K562 (cell line): ENCODE measurements around the gene NTN4. TPM values are rescaled to one million over a fixed set of nuclear protein-coding genes. Genes with fewer than 3 reads are reported as not detected.

ENCODE experiments used
- ATAC-seq: fragments of 200-7000 bp; cut with Tn5 transposase; 3 replicates; pipeline ENCODE4 v1.9.1; 2020; ENCODE audit warnings: moderate library complexity
- BruUV-seq: library from RNA; stranded (reverse); fragments of 400-500 nt; replicated peaks from 2 replicates; lab custom pipeline; 2021; lab: Mats Ljungman, UMichigan
- CTCF ChIA-PET: fragments of 300-600 bp; formaldehyde crosslinking; extraction: SDS; loops from one replicate; lab custom pipeline; 2021; ENCODE audit warnings: low intra/inter-chr PET ratio; lab: Yijun Ruan, JAX
- POLR2A ChIA-PET: fragments of 300-600, 350-650 bp; sonication (Branson Sonifier 250); formaldehyde crosslinking; extraction: SDS; loops from one replicate; lab custom pipeline; 2021; ENCODE audit warnings: antibody characterized with exemption, inconsistent platforms; lab: Yijun Ruan, JAX
- DNase-seq, 4 experiments: peaks; one replicate each; pipeline versions ENCODE4 v3.0.0 to v3.0.0-alpha.2; 2011 to 2018; ENCODE audit warnings: low spot score in 3 of 4, mixed read lengths in 3 of 4; ENCODE audit errors: extremely low read depth in 1 of 4
- FAIRE-seq: peaks from 2 replicates; lab custom pipeline; 2011; peaks lifted over from hg19 to GRCh38; lab: Jason Lieb, UNC
- H2AFZ ChIP-seq: 2 replicates; pipeline ENCODE4 v1.6.0; 2011; ENCODE audit warnings: low read depth, low read length, control low read depth, inconsistent platforms
- H3K27ac ChIP-seq: fragments of 200-600 bp; 3 replicates; pipeline ENCODE4 v1.8.0; 2011; ENCODE audit warnings: low read depth, mild to moderate bottlenecking, control low read depth, inconsistent platforms, low read length, moderate library complexity, mixed read lengths; ENCODE audit errors: extremely low read depth
- H3K27me3 ChIP-seq, 2 experiments: fragments of 300-600 bp in 1 of 2; 2 replicates in 1 of 2; 3 replicates in 1 of 2; pipeline versions ENCODE4 v1.6.0 to v1.8.0; 2011; ENCODE audit warnings: inconsistent platforms in 2 of 2, low read length in 2 of 2, mild to moderate bottlenecking in 1 of 2, mixed read lengths in 1 of 2, moderate library complexity in 1 of 2; ENCODE audit not compliant: control insufficient read depth in 2 of 2, insufficient read depth in 2 of 2
- H3K36me3 ChIP-seq: fragments of 300-600 bp; 3 replicates; pipeline ENCODE4 v1.8.0; 2011; ENCODE audit warnings: mild to moderate bottlenecking, low read length, inconsistent platforms; ENCODE audit not compliant: control insufficient read depth, insufficient read depth
- H3K4me1 ChIP-seq, 2 experiments: fragments of 200-600 bp in 1 of 2; replicated peaks in 1 of 2; 2 replicates in 1 of 2; 3 replicates in 1 of 2; pipeline versions ENCODE4 v1.5.1 to v1.8.0; 2011; ENCODE audit warnings: inconsistent platforms in 2 of 2, low read length in 2 of 2, mild to moderate bottlenecking in 1 of 2, mixed read lengths in 1 of 2, moderate library complexity in 1 of 2; ENCODE audit not compliant: control insufficient read depth in 2 of 2, insufficient read depth in 2 of 2
- H3K4me2 ChIP-seq: 2 replicates; pipeline ENCODE4 v1.6.1; 2011; ENCODE audit warnings: low read length, control low read depth, inconsistent platforms, mixed read lengths; ENCODE audit not compliant: insufficient read depth
- H3K4me3 ChIP-seq: fragments of 200-600 bp; sonication (generic), shearing (Covaris generic); 2 replicates; pipeline ENCODE4 v1.5.1; 2016; ENCODE audit warnings: control low read depth, inconsistent platforms
- H3K79me2 ChIP-seq: fragments of 200-600 bp; 3 replicates; pipeline ENCODE4 v1.8.0; 2011; ENCODE audit warnings: low read length, inconsistent platforms; ENCODE audit not compliant: control insufficient read depth, insufficient read depth
- H3K9ac ChIP-seq, 2 experiments: 2 replicates each; pipeline versions ENCODE4 v1.6.0 to v1.6.1; 2011; ENCODE audit warnings: low read depth in 2 of 2, low read length in 2 of 2, control low read depth in 1 of 2, inconsistent platforms in 1 of 2, mild to moderate bottlenecking in 1 of 2, mixed read lengths in 1 of 2; ENCODE audit not compliant: insufficient read depth in 1 of 2
- H3K9me1 ChIP-seq: one replicate; pipeline ENCODE4 v1.6.0; 2011; ENCODE audit warnings: inconsistent platforms, mild to moderate bottlenecking, low read length, moderate library complexity; ENCODE audit not compliant: control insufficient read depth, insufficient read depth
- H3K9me3 ChIP-seq: replicated peaks from 2 replicates; pipeline ENCODE4 v1.5.1; 2011; ENCODE audit warnings: low read depth, low read length, inconsistent platforms; ENCODE audit not compliant: control insufficient read depth, insufficient read depth
- H4K20me1 ChIP-seq: replicated peaks from 2 replicates; pipeline ENCODE4 v1.6.1; 2011; ENCODE audit warnings: low read length, inconsistent platforms, mixed read lengths; ENCODE audit not compliant: control insufficient read depth, insufficient read depth
- ATF1 ChIP-seq, 2 experiments: fragments of 450-650 bp in 1 of 2; IDR thresholded peaks; 2 replicates each; pipeline ENCODE4 v1.6.1; 2016; ENCODE audit warnings: missing compliant biosample characterization in 1 of 2, missing genetic modification characterization in 1 of 2
- CREB1 ChIP-seq, 2 experiments: sonication (generic) in 1 of 2; formaldehyde crosslinking in 1 of 2; IDR thresholded peaks; 2 replicates each; pipeline versions ENCODE4 v1.6.1 to v1.8.0; 2012 to 2022; ENCODE audit warnings: inconsistent platforms in 1 of 2, mild to moderate bottlenecking in 1 of 2, missing genetic modification reagents in 1 of 2, moderate library complexity in 1 of 2
- EZH2 ChIP-seq: IDR thresholded peaks from 2 replicates; pipeline ENCODE4 v1.6.1; 2012; ENCODE audit warnings: low read depth, mild to moderate bottlenecking, inconsistent platforms, low read length, borderline replicate concordance
- FOXM1 ChIP-seq, 2 experiments: fragments of 450-650 bp in 1 of 2; sonication (generic) in 1 of 2; formaldehyde crosslinking in 1 of 2; IDR thresholded peaks; 2 replicates each; pipeline versions ENCODE4 v1.6.1 to v1.9.0; 2017 to 2022; ENCODE audit warnings: low read depth in 2 of 2, mild to moderate bottlenecking in 2 of 2, missing genetic modification reagents in 1 of 2, moderate library complexity in 1 of 2
- GABPB1 ChIP-seq: sonication (generic); formaldehyde crosslinking; IDR thresholded peaks from 2 replicates; pipeline ENCODE4 v1.8.0; 2022; ENCODE audit warnings: mild to moderate bottlenecking, missing genetic modification reagents
- JUN ChIP-seq, 2 experiments: sonication (generic) in 1 of 2; formaldehyde crosslinking in 1 of 2; IDR thresholded peaks; 2 replicates each; pipeline versions ENCODE4 v1.6.1 to v1.8.0; 2012 to 2022; ENCODE audit warnings: borderline replicate concordance in 2 of 2, mild to moderate bottlenecking in 2 of 2, improper control_type of control experiment in 1 of 2, low read depth in 1 of 2, low read length in 1 of 2, missing genetic modification reagents in 1 of 2
- MTA3 ChIP-seq: fragments of 450-650 bp; formaldehyde crosslinking; IDR thresholded peaks from 2 replicates; pipeline ENCODE4 v1.6.1; 2017; ENCODE audit warnings: mild to moderate bottlenecking, borderline replicate concordance
- NONO ChIP-seq, 2 experiments: fragments of 200-400 bp in 1 of 2; fragments of 450-650 bp in 1 of 2; formaldehyde crosslinking in 1 of 2; IDR thresholded peaks; 2 replicates each; pipeline ENCODE4 v1.6.1; 2017; ENCODE audit warnings: low read depth in 2 of 2, mild to moderate bottlenecking in 2 of 2, moderate library complexity in 2 of 2, low read length in 1 of 2
- POU5F1 ChIP-seq: fragments of 150-350 bp; IDR thresholded peaks from 2 replicates; pipeline ENCODE4 v1.6.1; 2014; ENCODE audit warnings: borderline replicate concordance, low read length, low read depth, mild to moderate bottlenecking; ENCODE audit not compliant: partially characterized antibody
- RERE ChIP-seq: sonication (generic); formaldehyde crosslinking; IDR thresholded peaks from 2 replicates; pipeline ENCODE4 v1.8.0; 2023; ENCODE audit warnings: missing genetic modification reagents, mild to moderate bottlenecking, borderline replicate concordance
- SAP30 ChIP-seq: fragments of 200-600 bp; sonication (generic); IDR thresholded peaks from 2 replicates; pipeline ENCODE4 v1.6.1; 2012; ENCODE audit warnings: borderline replicate concordance, low read depth, mild to moderate bottlenecking, moderate library complexity, low read length, control low read depth, inconsistent platforms; ENCODE audit not compliant: insufficient read depth, poor library complexity, severe bottlenecking
- SRF ChIP-seq, 2 experiments: fragments of 250-450, 450-650 bp in 1 of 2; sonication (Bioruptor Pico) in 1 of 2; sonication (generic) in 1 of 2; formaldehyde crosslinking; IDR thresholded peaks; 2 replicates each; pipeline versions ENCODE4 v1.5.0 to v1.5.1; 2020 to 2022; ENCODE audit warnings: mild to moderate bottlenecking in 1 of 2, missing genetic modification reagents in 1 of 2
- TBL1XR1 ChIP-seq, 2 experiments: IDR thresholded peaks; 2 replicates each; pipeline ENCODE4 v1.6.1; 2012; ENCODE audit warnings: improper control_type of control experiment in 2 of 2, low read length in 2 of 2, mild to moderate bottlenecking in 1 of 2
- ZNF165 ChIP-seq: fragments of 250-450 bp; sonication (Bioruptor Pico); IDR thresholded peaks from 2 replicates; pipeline ENCODE4 v1.4.0; 2020; ENCODE audit warnings: borderline replicate concordance
- WGBS: fragments of 100-300 bp; shearing (Covaris generic); methylation state at CpG from one replicate; pipeline ENCODE4 v1.1.6; 2016; ENCODE audit warnings: low coverage, mixed read lengths; ENCODE audit not compliant: insufficient coverage; ENCODE audit errors: missing lambda C conversion rate; 5-methylcytosine and 5-hydroxymethylcytosine counted together
- in situ Hi-C: fragments of 300-500 bp; cut with MboI; formaldehyde crosslinking; loops from 4 replicates; pipeline ENCODE4 v1.15.0; 2018; ENCODE audit warnings: inconsistent platforms, mixed read lengths
- intact Hi-C: fragments of 100-400 bp; cut with micrococcal nuclease; formaldehyde crosslinking; loops from 2 replicates; pipeline ENCODE4 v1.14.2; 2022
- polyA plus RNA-seq, 8 experiments: library from polyadenylated mRNA; depleted of rRNA in 4 of 8; stranded (reverse) in 5 of 8; unstranded in 3 of 8; fragments of >200 nt; fragmentation: Nextera tagmentation in 2 of 8; fragmentation: Illumina TruSeq in 1 of 8; extraction: Ambion mirVana in 2 of 8; extraction: Trizol in 1 of 8; gene quantifications; 2 replicates each; pipeline versions ENCODE4 v1.2.1 to v1.2.3, GENCODE V29; 2011 to 2014; ENCODE audit warnings: inconsistent platforms in 1 of 8, missing spikeins in 1 of 8
- total RNA-seq, 7 experiments: library from RNA; depleted of rRNA in 6 of 7; stranded (reverse); fragments of >200 nt in 6 of 7; fragmentation: Illumina TruSeq in 2 of 7; extraction: Trizol in 2 of 7; gene quantifications; 2 replicates each; pipeline versions ENCODE4 v1.2.1 to v1.2.3, GENCODE V29; 2011 to 2021; ENCODE audit warnings: low replicate concordance in 1 of 7
- TF ChIP-seq, protein P1 (sequence below): sonication (generic); formaldehyde crosslinking; IDR thresholded peaks from 2 replicates; pipeline ENCODE4 v1.8.1; 2023; ENCODE audit warnings: mild to moderate bottlenecking, missing genetic modification reagents

The NTN4 gene
- total and polyA plus RNA-seq, 9 of the 15 experiments (the other 6 are each of a cell fraction or from before 2014, with no cell fraction given): 0.13 TPM; not detected in 8

DNA sequence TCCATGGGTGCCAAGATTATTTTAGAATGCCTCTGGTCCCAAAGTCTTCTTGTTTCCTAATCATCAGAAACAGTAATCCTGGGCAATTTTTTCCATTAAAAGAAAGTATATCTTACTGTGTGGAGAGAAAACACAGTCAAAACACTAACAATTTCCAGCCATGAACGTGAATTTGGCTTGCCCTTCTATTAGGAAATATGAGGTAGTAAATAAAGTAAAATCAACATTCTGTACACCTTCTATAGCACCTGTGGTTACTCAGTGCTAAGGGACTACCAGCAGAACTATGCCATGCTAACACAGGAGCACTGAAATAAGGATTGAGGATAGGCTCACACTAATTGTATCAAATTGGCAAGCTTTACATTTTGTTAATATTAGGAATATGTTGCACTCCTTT is 60.1 kb downstream of the NTN4 start:
- DNase-seq: no peak
- no peak for ATAC-seq
- no peak overlapping the region for H3K27ac ChIP-seq
- H3K9me3 ChIP-seq: no peaks in the 10 kb centered on the region
- no peak overlapping the region for H3K4me3 ChIP-seq
- ChIA-PET POLR2A (no interaction called here), CTCF (no interaction called here)
- H3K4me2 ChIP-seq: no peak overlapping the region
- WGBS: 0% methylated on average over 1 of the region's 1 CpG
- FAIRE-seq: no peak
- H3K27me3 ChIP-seq: no peaks in the 10 kb centered on the region
- intact Hi-C loops (no loop called here), in situ Hi-C loops (no loop called here)
- no peak overlapping the region for H2AFZ ChIP-seq
- no peak overlapping the region for H3K9ac ChIP-seq
- no peaks in the 10 kb centered on the region for H3K79me2 ChIP-seq
- H4K20me1 ChIP-seq: no peaks in the 10 kb centered on the region
- no peaks in the 10 kb centered on the region for H3K4me1 ChIP-seq
- BruUV-seq: no TSS peak
- no peaks in the 10 kb centered on the region for H3K36me3 ChIP-seq
- no peaks in the 10 kb centered on the region for H3K9me1 ChIP-seq
- TF ChIP-seq, protein P1, sequence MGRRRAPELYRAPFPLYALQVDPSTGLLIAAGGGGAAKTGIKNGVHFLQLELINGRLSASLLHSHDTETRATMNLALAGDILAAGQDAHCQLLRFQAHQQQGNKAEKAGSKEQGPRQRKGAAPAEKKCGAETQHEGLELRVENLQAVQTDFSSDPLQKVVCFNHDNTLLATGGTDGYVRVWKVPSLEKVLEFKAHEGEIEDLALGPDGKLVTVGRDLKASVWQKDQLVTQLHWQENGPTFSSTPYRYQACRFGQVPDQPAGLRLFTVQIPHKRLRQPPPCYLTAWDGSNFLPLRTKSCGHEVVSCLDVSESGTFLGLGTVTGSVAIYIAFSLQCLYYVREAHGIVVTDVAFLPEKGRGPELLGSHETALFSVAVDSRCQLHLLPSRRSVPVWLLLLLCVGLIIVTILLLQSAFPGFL (CRISPR knock-in tag): no peak
- TF ChIP-seq ATF1 (CRISPR knock-in tag; IDR thresholded peaks at IDR 0.05): no peak
- TF ChIP-seq ATF1 (tag; IDR thresholded peaks at IDR 0.05): no peak
- no peak for TF ChIP-seq SRF (CRISPR knock-in tag; IDR thresholded peaks at IDR 0.05)
- TF ChIP-seq ZNF165: no peak
- TF ChIP-seq GABPB1 (CRISPR knock-in tag): no peak
- no peak for TF ChIP-seq MTA3
- TF ChIP-seq POU5F1: no peak
- no peak for TF ChIP-seq RERE (CRISPR knock-in tag)
- no peak for TF ChIP-seq CREB1 (IDR thresholded peaks at IDR 0.05)
- no peak for TF ChIP-seq CREB1 (CRISPR knock-in tag; IDR thresholded peaks at IDR 0.05)
- no peak for TF ChIP-seq SAP30
- TF ChIP-seq TBL1XR1 (IDR thresholded peaks at IDR 0.05; ENCODE audit: low read length in 2 of 2): no peak
- TF ChIP-seq FOXM1 (IDR thresholded peaks at IDR 0.05; ENCODE audit: low read depth): no peak
- TF ChIP-seq FOXM1 (CRISPR knock-in tag; IDR thresholded peaks at IDR 0.05; ENCODE audit: low read depth): no peak
- TF ChIP-seq NONO (IDR thresholded peaks at IDR 0.05; ENCODE audit: low read depth in 2 of 2, low read length in 1 of 2): no peak
- TF ChIP-seq JUN (IDR thresholded peaks at IDR 0.05; ENCODE audit: borderline replicate concordance, low read depth, low read length): no peak
- TF ChIP-seq JUN (CRISPR knock-in tag; IDR thresholded peaks at IDR 0.05; ENCODE audit: borderline replicate concordance): no peak
- no peak for TF ChIP-seq EZH2
